HG03354 (cell line): ENCODE results near the gene MUC5AC.
"Not testable (repeated sequence)": the region's sequence is repeated elsewhere in the genome, so short reads cannot be mapped to it uniquely, and the experiment has no call there.

Source experiments
- ATAC-seq: cut with Tn5 transposase; IDR thresholded peaks from one replicate; pipeline ENCODE4 v1.9.1; 2021; ENCODE audit warnings: mild to moderate bottlenecking; ENCODE audit not compliant: unreplicated experiment, poor library complexity, severe bottlenecking

Gene MUC5AC

GRCh38 chr11:1173396-1173795 lies 15.6 kb downstream of the MUC5AC start:
- ATAC-seq = not testable (repeated sequence)

- ATAC-seq = no peak
Measured at GRCh38 chr11:1174441-1175370, 17.0 kb downstream of the MUC5AC start.

GRCh38 chr11:1175461-1176223 lies 17.9 kb downstream of the MUC5AC start:
- no peak for ATAC-seq

DNA sequence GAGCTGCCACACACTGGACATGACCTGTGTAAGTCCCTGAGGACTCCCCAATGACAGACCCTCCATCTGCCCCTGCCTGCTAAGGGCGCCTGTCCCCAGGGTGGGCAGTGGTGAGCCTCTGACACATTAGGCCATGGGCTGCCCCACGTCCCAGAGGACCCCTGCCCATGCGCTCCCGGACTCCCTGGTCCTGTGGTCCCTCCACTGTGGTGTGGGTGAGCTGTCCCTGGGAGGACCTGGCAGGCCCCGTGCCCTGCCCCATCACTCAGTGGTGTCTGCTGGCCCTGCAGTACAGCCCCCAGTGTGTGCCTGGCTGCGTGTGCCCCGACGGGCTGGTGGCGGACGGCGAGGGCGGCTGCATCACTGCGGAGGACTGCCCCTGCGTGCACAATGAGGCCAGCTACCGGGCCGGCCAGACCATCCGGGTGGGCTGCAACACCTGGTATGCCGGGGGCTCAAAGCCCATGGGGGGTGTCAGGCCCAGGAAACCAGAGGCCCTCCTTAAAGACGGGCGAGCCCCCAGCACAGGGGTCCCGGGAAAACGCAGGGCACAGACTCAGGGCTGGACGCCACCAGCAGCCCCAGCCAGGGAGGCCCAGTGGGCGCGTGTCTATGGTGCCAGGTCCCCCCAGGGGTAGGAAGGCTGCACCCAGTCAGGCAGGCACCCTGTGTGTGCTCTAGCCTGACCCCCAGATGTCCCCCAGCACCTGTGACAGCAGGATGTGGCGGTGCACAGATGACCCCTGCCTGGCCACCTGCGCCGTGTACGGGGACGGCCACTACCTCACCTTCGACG lies 18.7 kb downstream of the MUC5AC start:
- no peak for ATAC-seq

- ATAC-seq = no peak
Measured at GRCh38 chr11:1177020-1177770, 19.4 kb downstream of the MUC5AC start.

DNA sequence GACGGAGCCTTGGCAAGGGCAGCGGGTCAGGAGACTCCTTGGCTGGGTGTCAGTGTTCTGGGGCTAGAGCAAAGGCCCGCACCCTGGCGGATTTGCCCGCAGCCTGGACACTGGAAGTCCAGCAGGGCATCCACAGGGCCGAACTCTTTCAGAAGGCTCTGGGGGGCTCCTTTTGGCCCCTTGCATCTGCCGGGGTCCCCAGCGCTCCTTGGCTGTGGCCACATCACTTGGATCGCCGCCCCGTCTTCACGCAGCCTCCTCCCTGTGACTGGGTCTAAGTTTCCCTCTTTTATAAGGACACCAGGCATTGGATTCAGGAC lies 20.0 kb downstream of the MUC5AC start:
- ATAC-seq = no peak

DNA sequence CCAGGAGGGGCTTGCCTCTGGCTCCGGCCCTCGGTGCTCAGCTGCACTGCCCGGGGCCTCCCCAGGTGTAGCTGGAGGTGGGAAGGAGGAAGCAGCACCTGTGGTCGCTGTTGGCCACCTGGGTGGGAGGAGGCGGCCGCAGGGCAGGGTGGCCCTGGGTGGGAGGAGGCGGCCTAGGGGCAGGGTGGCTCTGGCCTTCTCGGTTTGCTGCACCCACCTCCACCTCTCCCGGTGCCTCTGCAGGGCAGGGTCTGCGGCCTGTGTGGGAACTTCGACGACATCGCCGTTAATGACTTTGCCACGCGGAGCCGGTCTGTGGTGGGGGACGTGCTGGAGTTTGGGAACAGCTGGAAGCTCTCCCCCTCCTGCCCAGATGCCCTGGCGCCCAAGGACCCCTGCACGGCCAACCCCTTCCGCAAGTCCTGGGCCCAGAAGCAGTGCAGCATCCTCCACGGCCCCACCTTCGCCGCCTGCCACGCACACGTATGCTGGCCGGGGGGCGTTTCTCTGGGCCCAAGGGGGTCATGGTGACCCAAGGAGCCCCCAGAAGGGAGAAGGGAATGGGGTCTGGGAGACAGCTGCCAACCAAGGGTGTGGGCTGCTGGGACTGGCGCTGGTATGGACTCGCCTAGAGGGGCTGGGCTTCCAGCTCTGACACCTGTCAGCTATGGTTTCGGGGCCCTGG lies 20.6 kb downstream of the MUC5AC start:
- no peak for ATAC-seq

GRCh38 chr11:1178906-1179305 lies 21.2 kb downstream of the MUC5AC start:
- no peak for ATAC-seq

- no peak for ATAC-seq
Measured at GRCh38 chr11:1179641-1180040, 21.9 kb downstream of the MUC5AC start.

DNA sequence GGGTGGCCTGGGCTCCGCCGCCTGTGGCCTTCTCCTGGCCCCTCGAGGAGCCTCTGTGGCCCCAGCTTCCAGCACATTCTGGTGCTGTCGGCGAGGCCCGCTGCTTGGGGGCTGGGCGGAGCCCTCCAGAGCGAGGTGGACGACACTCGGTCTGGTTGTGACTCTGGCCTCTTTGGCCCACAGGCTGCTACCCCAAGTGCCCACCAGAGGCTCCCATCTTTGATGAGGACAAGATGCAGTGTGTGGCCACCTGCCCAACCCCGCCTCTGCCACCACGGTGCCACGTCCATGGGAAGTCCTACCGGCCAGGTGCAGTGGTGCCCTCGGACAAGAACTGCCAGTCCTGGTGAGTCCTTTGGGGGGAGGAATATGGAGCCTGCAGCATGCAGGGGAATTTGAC lies 22.4 kb downstream of the MUC5AC start:
- ATAC-seq = no peak

GRCh38 chr11:1180947-1181391 lies 23.2 kb downstream of the MUC5AC start:
- ATAC-seq = no peak

- ATAC-seq = no peak
Measured at GRCh38 chr11:1181420-1181819, 23.7 kb downstream of the MUC5AC start.

DNA sequence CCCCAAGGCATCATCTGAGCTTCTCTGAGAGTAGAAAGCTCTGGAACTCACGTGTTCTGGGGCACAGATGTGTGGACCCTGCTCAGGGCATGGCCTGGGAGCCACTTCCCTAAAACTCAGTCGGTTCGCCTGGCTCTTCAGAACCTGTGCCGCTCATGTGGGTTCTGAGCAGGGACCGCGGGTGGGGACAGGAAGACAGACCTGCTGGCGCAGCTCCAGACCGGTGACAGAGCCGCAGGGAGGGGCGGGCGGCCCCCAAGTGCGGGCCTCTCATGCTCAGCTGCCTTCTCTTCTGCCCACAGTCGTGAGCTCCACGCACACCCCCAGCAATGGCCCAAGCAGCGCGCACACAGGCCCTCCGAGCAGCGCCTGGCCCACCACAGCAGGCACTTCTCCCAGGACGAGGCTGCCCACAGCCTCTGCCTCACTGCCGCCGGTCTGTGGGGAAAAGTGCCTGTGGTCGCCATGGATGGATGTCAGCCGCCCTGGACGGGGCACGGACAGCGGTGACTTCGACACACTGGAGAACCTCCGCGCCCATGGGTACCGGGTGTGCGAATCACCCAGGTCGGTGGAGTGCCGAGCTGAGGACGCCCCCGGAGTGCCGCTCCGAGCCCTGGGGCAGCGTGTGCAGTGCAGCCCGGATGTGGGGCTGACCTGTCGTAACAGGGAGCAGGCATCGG lies 24.2 kb downstream of the MUC5AC start:
- ATAC-seq = no peak

DNA sequence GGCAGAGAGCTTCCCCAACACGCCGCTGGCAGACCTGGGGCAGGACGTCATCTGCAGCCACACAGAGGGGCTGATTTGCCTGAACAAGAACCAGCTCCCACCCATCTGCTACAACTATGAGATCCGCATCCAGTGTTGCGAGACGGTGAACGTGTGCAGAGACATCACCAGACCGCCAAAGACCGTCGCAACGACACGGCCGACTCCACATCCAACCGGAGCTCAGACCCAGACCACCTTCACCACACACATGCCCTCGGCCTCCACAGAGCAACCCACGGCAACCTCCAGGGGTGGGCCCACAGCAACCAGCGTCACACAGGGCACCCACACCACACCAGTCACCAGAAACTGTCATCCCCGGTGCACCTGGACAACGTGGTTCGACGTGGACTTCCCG lies 26.4 kb downstream of the MUC5AC start:
- not testable (repeated sequence) for ATAC-seq

DNA sequence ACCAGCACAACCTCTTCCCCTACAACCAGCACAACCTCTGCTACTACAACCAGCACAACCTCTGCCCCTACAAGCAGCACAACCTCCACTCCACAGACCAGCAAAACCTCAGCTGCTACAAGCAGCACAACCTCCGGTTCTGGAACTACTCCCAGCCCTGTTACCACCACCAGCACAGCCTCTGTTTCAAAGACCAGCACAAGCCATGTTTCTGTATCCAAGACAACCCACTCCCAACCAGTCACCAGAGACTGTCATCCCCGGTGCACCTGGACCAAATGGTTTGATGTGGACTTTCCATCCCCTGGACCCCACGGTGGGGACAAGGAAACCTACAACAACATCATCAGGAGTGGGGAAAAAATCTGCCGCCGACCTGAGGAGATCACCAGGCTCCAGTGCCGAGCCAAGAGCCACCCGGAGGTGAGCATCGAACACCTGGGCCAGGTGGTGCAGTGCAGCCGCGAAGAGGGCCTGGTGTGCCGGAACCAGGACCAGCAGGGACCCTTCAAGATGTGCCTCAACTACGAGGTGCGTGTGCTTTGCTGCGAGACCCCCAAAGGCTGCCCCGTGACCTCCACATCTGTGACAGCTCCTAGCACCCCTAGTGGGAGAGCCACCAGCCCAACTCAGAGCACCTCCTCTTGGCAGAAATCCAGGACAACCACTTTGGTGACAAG lies 30.8 kb downstream of the MUC5AC start:
- not testable (repeated sequence) for ATAC-seq

DNA sequence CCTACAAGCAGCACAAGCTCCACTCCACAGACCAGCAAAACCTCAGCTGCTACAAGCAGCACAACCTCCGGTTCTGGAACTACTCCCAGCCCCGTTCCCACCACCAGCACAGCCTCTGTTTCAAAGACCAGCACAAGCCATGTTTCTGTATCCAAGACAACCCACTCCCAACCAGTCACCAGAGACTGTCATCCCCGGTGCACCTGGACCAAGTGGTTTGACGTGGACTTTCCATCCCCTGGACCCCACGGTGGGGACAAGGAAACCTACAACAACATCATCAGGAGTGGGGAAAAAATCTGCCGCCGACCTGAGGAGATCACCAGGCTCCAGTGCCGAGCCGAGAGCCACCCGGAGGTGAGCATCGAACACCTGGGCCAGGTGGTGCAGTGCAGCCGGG lies 32.1 kb downstream of the MUC5AC start:
- ATAC-seq = not testable (repeated sequence)

GRCh38 chr11:1191786-1192470 lies 34.2 kb downstream of the MUC5AC start:
- not testable (repeated sequence) for ATAC-seq
